ENCODE measurements around the gene DLGAP4.

Gene DLGAP4

GRCh38 chr20:36305602-36306551, at the start of gene DLGAP4:
TSS of gene DLGAP4 (plus strand) at chr20:36306339. CDS start at chr20:36431718, 125,379 bp downstream.
- H3K4me3 ChIP-seq (ENCODE audit: low read depth, low read length): no peak within 1 kb of the TSS
- DNase-seq (ENCODE audit: low read depth): no peak
- no peak for TF ChIP-seq CTCF (conservative IDR thresholded peaks at IDR 0.05; ENCODE audit: low read depth, low read length)

GRCh38 chr20:36259177-36260061, 46.7 kb upstream of the DLGAP4 start:
- H3K4me3 ChIP-seq (ENCODE audit: low read depth, low read length): no peak overlapping the region
- DNase-seq (ENCODE audit: low read depth): no peak
- no peak for TF ChIP-seq CTCF (conservative IDR thresholded peaks at IDR 0.05; ENCODE audit: low read depth, low read length)

GRCh38 chr20:36260316-36260715, 45.8 kb upstream of the DLGAP4 start:
- H3K4me3 ChIP-seq (ENCODE audit: low read depth, low read length): no peak overlapping the region
- DNase-seq (ENCODE audit: low read depth): no peak
- no peak for TF ChIP-seq CTCF (conservative IDR thresholded peaks at IDR 0.05; ENCODE audit: low read depth, low read length)

- no peak for DNase-seq (ENCODE audit: low read depth)
- no peak overlapping the region for H3K4me3 ChIP-seq (ENCODE audit: low read depth, low read length)
- no peak for TF ChIP-seq CTCF (conservative IDR thresholded peaks at IDR 0.05; ENCODE audit: low read depth, low read length)
Measured at GRCh38 chr20:36261389-36262105, 44.6 kb upstream of the DLGAP4 start.

- no peak for TF ChIP-seq CTCF (conservative IDR thresholded peaks at IDR 0.05; ENCODE audit: low read depth, low read length)
- H3K4me3 ChIP-seq (ENCODE audit: low read depth, low read length): no peak overlapping the region
- no peak for DNase-seq (ENCODE audit: low read depth)
Measured at GRCh38 chr20:36262440-36262839, 43.7 kb upstream of the DLGAP4 start.

GRCh38 chr20:36264426-36265246, 41.5 kb upstream of the DLGAP4 start:
- H3K4me3 ChIP-seq (ENCODE audit: low read depth, low read length): no peak overlapping the region
- DNase-seq (ENCODE audit: low read depth): no peak
- TF ChIP-seq CTCF (conservative IDR thresholded peaks at IDR 0.05; ENCODE audit: low read depth, low read length): no peak
